ENCODE results near the gene MRPS21. TPM values are rescaled to one million over a fixed set of nuclear protein-coding genes. Genes with fewer than 3 reads are reported as not detected.

MRPS21 gene
- total RNA-seq, 1 experiment from 2014 or later = 49.3 TPM

Other genes with a start within 250 kb of the MRPS21 start
- 57.5 and 78.3 TPM in 2 replicates for gene VPS45, start 226.1 kb upstream of the MRPS21 start, total RNA-seq (2014; rRNA removed; shearing (Covaris generic))
- 34.9 and 46.8 TPM in 2 replicates for gene PLEKHO1, start 143.9 kb upstream of the MRPS21 start, total RNA-seq (2014; rRNA removed; shearing (Covaris generic))
- 50.2 and 64.4 TPM in 2 replicates for gene ANP32E, start 57.7 kb upstream of the MRPS21 start, total RNA-seq (2014; rRNA removed; shearing (Covaris generic))
- not detected in 2 replicates for gene CA14, start 36.1 kb upstream of the MRPS21 start, total RNA-seq (2014; rRNA removed; shearing (Covaris generic))
- 153 and 163 TPM in 2 replicates for gene APH1A, start 24.8 kb upstream of the MRPS21 start, total RNA-seq (2014; rRNA removed; shearing (Covaris generic))
- gene C1orf54, start 21.1 kb upstream of the MRPS21 start, total RNA-seq (2014; rRNA removed; shearing (Covaris generic)) = 1.0 and 4.3 TPM in 2 replicates
- gene CIART, start 11.3 kb upstream of the MRPS21 start, total RNA-seq (2014; rRNA removed; shearing (Covaris generic)) = 11.4 and 22.2 TPM in 2 replicates
- 43.2 and 58.5 TPM in 2 replicates for gene PRPF3, start 27.7 kb downstream of the MRPS21 start, total RNA-seq (2014; rRNA removed; shearing (Covaris generic))
- 11.9 and 20.3 TPM in 2 replicates for gene RPRD2, start 70.3 kb downstream of the MRPS21 start, total RNA-seq (2014; rRNA removed; shearing (Covaris generic))
- gene TARS2, start 193.6 kb downstream of the MRPS21 start, total RNA-seq (2014; rRNA removed; shearing (Covaris generic)) = 13.1 and 24.0 TPM in 2 replicates
- gene ECM1, start 214.2 kb downstream of the MRPS21 start, total RNA-seq (2014; rRNA removed; shearing (Covaris generic)) = 50.2 and 55.8 TPM in 2 replicates
- not detected in 2 replicates for gene FALEC, start 221.9 kb downstream of the MRPS21 start, total RNA-seq (2014; rRNA removed; shearing (Covaris generic))